ENCODE results near the gene RPL31. TPM values are rescaled to one million over a fixed set of nuclear protein-coding genes. Genes with fewer than 3 reads are reported as not detected.
"Not testable (repeated sequence)": the region's sequence is repeated elsewhere in the genome, so short reads cannot be mapped to it uniquely, and the experiment has no call there.

RPL31 gene
- total RNA-seq, 2 experiments from 2014 or later = 1,667 to 1,859 TPM

DNA sequence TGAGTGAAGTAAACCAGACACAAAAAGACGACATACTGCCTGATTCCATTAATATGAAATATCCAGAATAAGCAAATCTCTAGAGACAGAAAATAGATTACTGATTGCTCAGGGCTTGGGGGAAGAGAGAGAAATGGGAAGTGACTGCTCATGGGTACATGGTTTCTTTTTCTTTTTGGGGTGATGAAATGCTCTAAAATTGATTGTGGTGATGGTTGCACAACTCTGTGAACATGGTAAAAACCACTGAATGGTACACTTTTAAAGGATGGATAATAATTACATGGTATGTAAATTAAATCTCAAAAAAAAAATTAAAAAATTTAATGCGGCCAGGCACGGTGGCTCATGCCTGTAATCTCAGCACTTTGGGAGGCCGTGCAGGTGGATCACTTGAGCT lies 39.3 kb downstream of the RPL31 start:
- TF ChIP-seq, protein P1, sequence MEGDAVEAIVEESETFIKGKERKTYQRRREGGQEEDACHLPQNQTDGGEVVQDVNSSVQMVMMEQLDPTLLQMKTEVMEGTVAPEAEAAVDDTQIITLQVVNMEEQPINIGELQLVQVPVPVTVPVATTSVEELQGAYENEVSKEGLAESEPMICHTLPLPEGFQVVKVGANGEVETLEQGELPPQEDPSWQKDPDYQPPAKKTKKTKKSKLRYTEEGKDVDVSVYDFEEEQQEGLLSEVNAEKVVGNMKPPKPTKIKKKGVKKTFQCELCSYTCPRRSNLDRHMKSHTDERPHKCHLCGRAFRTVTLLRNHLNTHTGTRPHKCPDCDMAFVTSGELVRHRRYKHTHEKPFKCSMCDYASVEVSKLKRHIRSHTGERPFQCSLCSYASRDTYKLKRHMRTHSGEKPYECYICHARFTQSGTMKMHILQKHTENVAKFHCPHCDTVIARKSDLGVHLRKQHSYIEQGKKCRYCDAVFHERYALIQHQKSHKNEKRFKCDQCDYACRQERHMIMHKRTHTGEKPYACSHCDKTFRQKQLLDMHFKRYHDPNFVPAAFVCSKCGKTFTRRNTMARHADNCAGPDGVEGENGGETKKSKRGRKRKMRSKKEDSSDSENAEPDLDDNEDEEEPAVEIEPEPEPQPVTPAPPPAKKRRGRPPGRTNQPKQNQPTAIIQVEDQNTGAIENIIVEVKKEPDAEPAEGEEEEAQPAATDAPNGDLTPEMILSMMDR (IDR thresholded peaks at IDR 0.05) = no peak
- Mint-ChIP-seq H3K9me3 (no peaks in the 10 kb centered on the region), H3K27me3 (no peaks in the 10 kb centered on the region), H3K4me1 (ENCODE audit: low read depth) (peaks cover 2% of the 10 kb centered on the region), H3K4me3 (no peak overlapping the region), H3K27ac (no peak overlapping the region), H3K36me3 (ENCODE audit: low read depth) (no peaks in the 10 kb centered on the region)
- DNase-seq (no peak), ATAC-seq (no peak)
- POLR2A ChIA-PET = no interaction called here
- intact Hi-C loops (cut with micrococcal nuclease) = no loop called here
- CTCF ChIA-PET = no interaction called here

DNA sequence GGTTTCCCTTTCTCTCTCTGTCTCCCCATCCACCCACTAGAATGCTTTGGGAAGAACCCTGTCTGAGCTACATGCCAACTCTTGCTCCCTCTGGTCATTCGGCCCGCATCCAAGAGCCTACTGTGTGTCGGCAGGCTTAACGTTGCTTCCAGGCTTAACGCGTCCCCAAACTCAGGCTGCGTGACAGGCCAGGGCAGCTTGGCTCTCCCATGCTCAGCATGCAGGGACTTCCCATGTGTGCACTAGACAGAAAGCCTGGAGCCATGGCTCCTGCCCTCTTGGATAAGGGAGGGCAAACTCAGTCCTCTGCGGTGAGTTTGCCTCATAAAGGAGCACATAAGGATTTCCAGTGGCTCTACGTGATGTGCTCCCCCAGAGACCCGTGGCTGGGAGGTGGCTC lies 43.2 kb downstream of the RPL31 start:
- Mint-ChIP-seq H3K27me3 (no peaks in the 10 kb centered on the region), H3K36me3 (ENCODE audit: low read depth) (peaks cover 3% of the 10 kb centered on the region), H3K9me3 (peaks cover 2% of the 10 kb centered on the region), H3K4me3 (no peak overlapping the region), H3K27ac (no peak overlapping the region), H3K4me1 (ENCODE audit: low read depth) (no peaks in the 10 kb centered on the region)
- TF ChIP-seq, protein P1 (IDR thresholded peaks at IDR 0.05) = no peak
- DNase-seq = no peak
- ChIA-PET POLR2A (no interaction called here), CTCF (interaction anchor here (0.7 to 1.7 kb wide), 4 partner anchors 8 to 160 kb away, joined by 3 to 6 read pairs (median 3); no protein-coding TSS in a partner anchor)
- intact Hi-C loops (cut with micrococcal nuclease) = no loop called here
- ATAC-seq = no peak

DNA sequence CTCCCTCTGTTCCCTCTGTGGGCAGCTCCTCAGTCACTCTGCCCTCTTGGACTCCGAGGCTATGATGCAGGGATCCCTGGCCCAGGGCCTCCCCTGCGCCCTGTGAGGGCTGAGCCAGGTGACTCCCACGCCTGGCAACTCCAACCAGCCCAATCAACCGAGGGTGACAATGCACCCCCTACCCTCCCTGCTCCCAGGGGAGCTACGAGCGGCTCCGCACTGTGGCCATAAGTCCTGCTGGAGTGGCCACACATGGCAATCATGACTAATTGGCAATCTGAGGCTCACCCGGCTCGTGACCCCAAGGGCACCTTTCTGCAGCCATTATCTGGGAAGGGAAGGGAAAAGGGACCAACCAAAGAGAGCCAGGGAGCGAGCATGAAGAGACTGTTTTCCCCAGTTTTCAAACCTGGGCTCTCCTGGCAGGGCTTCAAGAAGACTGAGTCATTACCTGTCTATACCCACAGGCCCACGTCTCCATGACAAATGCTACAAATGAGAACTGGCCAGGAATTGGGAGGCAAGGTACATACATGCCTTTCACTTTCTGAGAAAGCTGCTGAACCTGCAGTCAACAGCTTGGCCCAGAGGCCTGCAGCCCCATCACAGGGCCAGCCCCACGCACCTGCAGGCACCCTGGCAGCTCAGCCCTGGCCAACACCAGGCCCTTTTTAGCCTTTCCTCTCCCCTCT lies 45.1 kb downstream of the RPL31 start:
- intact Hi-C loops (cut with micrococcal nuclease) = no loop called here
- Mint-ChIP-seq H3K9me3 (peaks cover 2% of the 10 kb centered on the region), H3K4me1 (ENCODE audit: low read depth) (no peaks in the 10 kb centered on the region), H3K27me3 (no peaks in the 10 kb centered on the region), H3K27ac (no peak overlapping the region), H3K36me3 (ENCODE audit: low read depth) (peaks cover 4% of the 10 kb centered on the region), H3K4me3 (no peak overlapping the region)
- no peak for ATAC-seq
- ChIA-PET CTCF (interaction anchor here (0.6 to 4.3 kb wide), 3 partner anchors 12 to 158 kb away, joined by 3 to 10 read pairs (median 3); no protein-coding TSS in a partner anchor), POLR2A (interaction anchor here (1.2 kb wide), 1 partner anchor 28 kb away, joined by 3 read pairs; no protein-coding TSS in a partner anchor)
- TF ChIP-seq, protein P1 (IDR thresholded peaks at IDR 0.05) = no peak
- DNase-seq = no peak

DNA sequence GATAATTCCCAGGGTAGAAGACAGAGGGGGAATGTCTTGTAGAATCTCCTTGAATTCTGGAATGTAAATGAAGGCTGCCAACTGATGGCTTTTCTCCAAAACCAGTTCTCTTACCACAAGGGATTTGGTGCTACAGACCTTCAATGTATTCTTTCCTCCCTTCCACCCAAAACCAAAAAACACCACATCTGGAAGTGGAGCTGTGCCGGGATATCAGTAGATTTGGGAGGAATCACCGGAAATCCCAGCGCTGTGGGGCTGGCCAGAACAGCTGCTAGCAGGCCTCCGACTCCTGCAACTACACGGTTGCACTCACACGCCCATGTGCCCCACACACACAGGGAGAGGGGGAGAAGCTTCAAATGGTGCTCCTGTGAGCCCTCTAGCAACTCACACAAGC lies 45.7 kb downstream of the RPL31 start:
- POLR2A ChIA-PET = interaction anchor here (1.2 kb wide), 1 partner anchor 29 kb away, joined by 3 read pairs; no protein-coding TSS in a partner anchor
- CTCF ChIA-PET = interaction anchor here (1.2 to 4.3 kb wide), 2 partner anchors 13 to 158 kb away, joined by 3 to 10 read pairs; no protein-coding TSS in a partner anchor
- intact Hi-C loops (cut with micrococcal nuclease) = no loop called here
- Mint-ChIP-seq H3K36me3 (ENCODE audit: low read depth) (peaks cover 4% of the 10 kb centered on the region), H3K4me3 (no peak overlapping the region), H3K9me3 (peaks cover 2% of the 10 kb centered on the region), H3K27ac (no peak overlapping the region), H3K27me3 (no peaks in the 10 kb centered on the region), H3K4me1 (ENCODE audit: low read depth) (no peaks in the 10 kb centered on the region)
- TF ChIP-seq, protein P1 (IDR thresholded peaks at IDR 0.05) = no peak
- no peak for DNase-seq
- no peak for ATAC-seq

- intact Hi-C loops (cut with micrococcal nuclease) = no loop called here
- Mint-ChIP-seq H3K4me1 (ENCODE audit: low read depth) (no peaks in the 10 kb centered on the region), H3K27ac (no peak overlapping the region), H3K9me3 (peaks cover 2% of the 10 kb centered on the region), H3K4me3 (no peak overlapping the region), H3K27me3 (no peaks in the 10 kb centered on the region), H3K36me3 (ENCODE audit: low read depth) (peaks cover 4% of the 10 kb centered on the region)
- ATAC-seq = no peak
- POLR2A ChIA-PET = interaction anchor here (1.2 kb wide), 1 partner anchor 30 kb away, joined by 3 read pairs; no protein-coding TSS in a partner anchor
- no peak for DNase-seq
- CTCF ChIA-PET = interaction anchor here (1.2 to 4.3 kb wide), 2 partner anchors 14 to 157 kb away, joined by 3 to 10 read pairs; no protein-coding TSS in a partner anchor
- TF ChIP-seq, protein P1 (IDR thresholded peaks at IDR 0.05) = no peak
Measured at GRCh38 chr2:101048756-101049155, 46.7 kb downstream of the RPL31 start.

- H3K9me3 Mint-ChIP-seq; H3K27me3 Mint-ChIP-seq; H3K27ac Mint-ChIP-seq; H3K4me3 Mint-ChIP-seq; intact Hi-C loops (cut with micrococcal nuclease); H3K4me1 Mint-ChIP-seq (ENCODE audit: low read depth); DNase-seq; H3K36me3 Mint-ChIP-seq (ENCODE audit: low read depth); ATAC-seq; POLR2A ChIA-PET: not testable (repeated sequence)
- CTCF ChIA-PET = interaction anchor here (1.8 to 4.3 kb wide), 2 partner anchors 39 to 155 kb away, joined by 5 to 10 read pairs; no protein-coding TSS in a partner anchor
Measured at GRCh38 chr2:101050886-101051285, 48.8 kb downstream of the RPL31 start.
